ENCODE data around the gene MRPL23. TPM values are rescaled to one million over a fixed set of nuclear protein-coding genes. Genes with fewer than 3 reads are reported as not detected.

MRPL23 gene
- total RNA-seq, 1 experiment from 2014 or later: 123 TPM

GRCh38 chr11:1928470-1928890 lies 18.7 kb upstream of the MRPL23 start:
- BruUV-seq (replicated peaks): no TSS peak
- DNase-seq (ENCODE audit: low read depth, low spot score) (no peak), ATAC-seq (peak; percentile 57)
- TF ChIP-seq SIN3A (IDR thresholded peaks at IDR 0.05; ENCODE audit: borderline replicate concordance, insufficient read depth, low read depth, low read length) (no peak), REST (IDR thresholded peaks at IDR 0.05; ENCODE audit: insufficient read depth in 1 of 2, low read depth in 2 of 2, low read length in 1 of 2) (no peak), TCF7L2 (IDR thresholded peaks at IDR 0.05; ENCODE audit: low read depth, low read length) (no peak), CTCF (IDR thresholded peaks at IDR 0.05) (no peak), POLR2AphosphoS5 (IDR thresholded peaks at IDR 0.05; ENCODE audit: low read depth, low read length) (no peak)
- in situ Hi-C loops (cut with HindIII; ENCODE audit: low pct_unique_long_range_greater_than_20kb, low sequenced_read_pairs): no loop called here
- Histone ChIP-seq H3K4me1 (ENCODE audit: control insufficient read depth, insufficient read depth, low read length) (peaks cover 17% of the 10 kb centered on the region), H3K27ac (ENCODE audit: low read length) (no peak overlapping the region), H3K36me3 (ENCODE audit: control insufficient read depth, insufficient read depth, low read length) (no peaks in the 10 kb centered on the region), H3K27me3 (ENCODE audit: control insufficient read depth, insufficient read depth, low read length) (no peaks in the 10 kb centered on the region), H3K9me3 (ENCODE audit: control insufficient read depth, insufficient read depth, low read depth, low read length) (no peaks in the 10 kb centered on the region), H3K4me3 (ENCODE audit: low read depth in 2 of 2, low read length in 2 of 2) (no peak overlapping the region)
- ChIA-PET POLR2A (no interaction called here), CTCF (interaction anchor here (1.1 kb wide), 1 partner anchor 46 kb away, joined by 4 read pairs; no protein-coding TSS in a partner anchor)
- intact Hi-C loops (cut with micrococcal nuclease; ENCODE audit: unreplicated experiment): no loop called here

- BruUV-seq (replicated peaks): no TSS peak
- POLR2A ChIA-PET: no interaction called here
- in situ Hi-C loops (cut with HindIII; ENCODE audit: low pct_unique_long_range_greater_than_20kb, low sequenced_read_pairs): no loop called here
- no peak overlapping the region for H3K27ac ChIP-seq (ENCODE audit: low read length)
- H3K36me3 ChIP-seq (ENCODE audit: control insufficient read depth, insufficient read depth, low read length): no peaks in the 10 kb centered on the region
- DNase-seq (ENCODE audit: low read depth, low spot score): no peak
- TF ChIP-seq REST (IDR thresholded peaks at IDR 0.05; ENCODE audit: insufficient read depth in 1 of 2, low read depth in 2 of 2, low read length in 1 of 2) (no peak), CTCF (IDR thresholded peaks at IDR 0.05) (no peak), SIN3A (IDR thresholded peaks at IDR 0.05; ENCODE audit: borderline replicate concordance, insufficient read depth, low read depth, low read length) (no peak), TCF7L2 (IDR thresholded peaks at IDR 0.05; ENCODE audit: low read depth, low read length) (no peak), POLR2AphosphoS5 (IDR thresholded peaks at IDR 0.05; ENCODE audit: low read depth, low read length) (no peak)
- no peaks in the 10 kb centered on the region for H3K27me3 ChIP-seq (ENCODE audit: control insufficient read depth, insufficient read depth, low read length)
- CTCF ChIA-PET: interaction anchor here (1.1 kb wide), 1 partner anchor 47 kb away, joined by 4 read pairs; no protein-coding TSS in a partner anchor
- peaks cover 17% of the 10 kb centered on the region for H3K4me1 ChIP-seq (ENCODE audit: control insufficient read depth, insufficient read depth, low read length)
- no peak overlapping the region for H3K4me3 ChIP-seq (ENCODE audit: low read depth in 2 of 2, low read length in 2 of 2)
- intact Hi-C loops (cut with micrococcal nuclease; ENCODE audit: unreplicated experiment): no loop called here
- H3K9me3 ChIP-seq (ENCODE audit: control insufficient read depth, insufficient read depth, low read depth, low read length): no peaks in the 10 kb centered on the region
- ATAC-seq: no peak
These were observed 18.1 kb upstream of the MRPL23 start for GRCh38 chr11:1928891-1929541.

Measured in Panc1 (cell line).